CD4-positive, alpha-beta T cell treated with Interleukin-6 for 4 hours (primary cell): ENCODE measurements around the gene KCNQ2.

ENCODE experiments used
- DNase-seq: peaks from one replicate; pipeline ENCODE4 v3.0.0-alpha.2; 2020; ENCODE audit warnings: mixed read lengths

Gene KCNQ2

DNA sequence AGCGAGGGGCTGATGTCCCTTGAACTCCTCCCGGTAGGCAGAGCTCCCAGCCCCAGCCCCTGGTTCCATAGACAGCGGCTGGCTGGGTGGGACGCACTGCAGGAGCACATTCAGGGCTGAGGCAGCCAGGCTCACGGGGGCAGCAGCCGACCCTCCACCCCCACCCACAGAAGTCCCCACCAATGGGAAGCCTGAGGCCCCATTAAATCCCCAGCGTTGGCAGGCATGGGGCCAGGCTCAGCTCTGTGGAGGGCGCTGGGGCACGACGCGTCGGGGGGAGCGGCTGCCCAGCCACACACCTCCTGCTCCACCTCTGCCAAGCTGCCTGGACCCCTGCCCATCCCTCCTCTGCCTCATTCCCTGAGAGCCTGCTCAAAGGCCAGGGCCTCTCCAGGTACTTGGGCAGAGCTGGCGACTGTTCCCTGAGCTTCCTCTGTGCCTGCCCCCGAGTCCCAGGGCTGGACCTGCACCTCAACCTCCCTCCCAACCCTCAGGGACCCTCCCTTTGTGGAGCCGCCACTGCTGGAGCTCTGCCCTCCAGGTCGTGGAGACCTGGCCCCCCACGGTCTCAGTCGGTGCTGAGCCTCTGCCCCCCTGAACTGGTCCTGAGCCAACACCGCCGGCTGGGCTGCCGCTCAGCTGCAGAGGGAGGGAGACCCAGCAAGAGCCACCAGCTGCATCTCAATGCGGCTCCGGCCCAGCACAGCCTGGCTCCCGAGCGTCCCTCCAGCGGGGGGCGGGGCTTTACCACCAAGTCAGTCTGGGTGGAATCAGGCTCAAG, 120.5 kb downstream of the KCNQ2 start:
- DNase-seq, result no peak

DNA sequence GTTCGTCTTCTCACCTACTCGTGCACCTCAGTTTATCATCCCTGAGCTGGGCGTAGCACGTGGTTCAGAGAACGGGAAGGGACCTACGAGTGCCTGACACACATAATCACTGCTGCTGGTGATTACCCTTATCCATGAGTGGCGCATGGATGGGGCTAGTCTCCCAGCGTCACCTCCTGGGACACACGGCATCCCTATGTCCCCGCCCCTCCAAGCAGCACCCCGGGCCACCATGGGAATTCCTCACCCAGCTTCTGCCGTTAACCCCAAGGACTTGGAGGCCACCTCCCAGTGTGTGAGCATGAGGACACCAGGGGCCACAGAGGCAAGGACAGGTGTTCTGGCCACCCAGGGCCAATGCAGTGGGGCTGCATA, 121.1 kb downstream of the KCNQ2 start:
- DNase-seq, result no peak

DNA sequence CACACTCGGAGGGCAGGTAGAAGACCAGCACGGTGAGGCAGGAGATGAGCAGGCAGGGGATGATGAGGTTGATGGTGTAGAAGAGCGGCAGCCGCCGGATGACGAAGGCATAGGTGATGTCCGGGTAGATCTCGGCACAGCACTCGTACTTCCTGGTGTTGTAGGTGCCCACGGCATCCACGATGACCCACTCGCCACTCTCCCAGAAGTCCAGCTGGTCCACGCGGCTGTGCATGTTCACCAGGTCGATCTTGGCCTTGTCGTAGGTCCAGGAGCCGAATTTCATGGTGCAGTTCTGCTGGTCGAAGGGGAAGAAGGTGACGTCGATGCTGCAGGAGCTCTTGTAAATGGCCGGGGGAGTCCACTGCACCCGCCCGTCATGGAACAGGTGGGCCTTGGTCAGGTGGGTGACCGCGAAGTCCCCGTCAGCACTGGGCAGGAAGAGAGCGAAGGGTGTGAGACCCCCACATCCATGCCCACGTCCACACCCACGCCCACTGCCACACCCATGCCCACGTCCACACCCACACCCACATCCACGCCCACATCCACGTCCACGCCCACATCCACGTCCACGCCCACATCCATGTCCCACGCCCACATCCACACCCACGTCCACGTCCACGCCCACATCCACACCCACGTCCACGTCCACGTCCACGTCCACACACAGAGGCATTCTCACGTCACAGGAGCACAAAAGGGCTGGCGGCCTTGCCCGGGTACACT, 121.7 kb downstream of the KCNQ2 start:
- no peak for DNase-seq
